ENCODE data around the gene GABRA4.

- TF ChIP-seq CTCF (IDR thresholded peaks at IDR 0.05) (no peak), POLR2AphosphoS5 (IDR thresholded peaks at IDR 0.05) (no peak), POLR2A (IDR thresholded peaks at IDR 0.05) (no peak), EP300 (IDR thresholded peaks at IDR 0.05) (no peak)
Measured at GRCh38 chr4:46955601-46956000, 37.8 kb downstream of the GABRA4 start.
